Keratinocyte (primary cell): ENCODE data around the gene INHBE. TPM values are rescaled to one million over a fixed set of nuclear protein-coding genes. Genes with fewer than 3 reads are reported as not detected.

Experiments used
- DNase-seq: peaks from one replicate; pipeline ENCODE4 v3.0.0-alpha.2; 2011; ENCODE audit warnings: low read depth, missing footprints, low spot score
- FAIRE-seq: peaks from 2 replicates; lab custom pipeline; 2011; peaks lifted over from hg19 to GRCh38; lab: Jason Lieb, UNC
- H2AFZ ChIP-seq: 2 replicates; pipeline ENCODE4 v1.6.0; 2012; ENCODE audit warnings: low read length, control low read depth, inconsistent platforms; ENCODE audit not compliant: control insufficient read depth
- H3K27ac ChIP-seq: 2 replicates; pipeline ENCODE4 v1.5.1; 2011; ENCODE audit warnings: low read length; ENCODE audit not compliant: control insufficient read depth, insufficient read depth
- H3K27me3 ChIP-seq: 3 replicates; pipeline ENCODE4 v1.6.0; 2011; ENCODE audit warnings: low read length; ENCODE audit not compliant: control insufficient read depth, insufficient read depth; ENCODE audit errors: extremely low read depth
- H3K36me3 ChIP-seq, 2 experiments: 2 replicates in 1 of 2; 3 replicates in 1 of 2; pipeline ENCODE4 v1.5.1; 2011; ENCODE audit warnings: low read length in 2 of 2, mild to moderate bottlenecking in 1 of 2; ENCODE audit not compliant: control insufficient read depth in 2 of 2, insufficient read depth in 2 of 2; ENCODE audit errors: extremely low read depth in 1 of 2
- H3K4me1 ChIP-seq: 3 replicates; pipeline ENCODE4 v1.5.1; 2011; ENCODE audit warnings: low read length; ENCODE audit not compliant: control insufficient read depth, insufficient read depth; ENCODE audit errors: extremely low read depth
- H3K4me2 ChIP-seq: 3 replicates; pipeline ENCODE4 v1.6.0; 2011; ENCODE audit warnings: low read depth, low read length; ENCODE audit not compliant: control insufficient read depth, insufficient read depth; ENCODE audit errors: extremely low read depth
- H3K4me3 ChIP-seq, 3 experiments: fragments of 200-600 bp in 1 of 3; sonication (generic) in 1 of 3; 2 replicates in 2 of 3; 3 replicates in 1 of 3; pipeline ENCODE4 v1.5.1; 2011 to 2016; ENCODE audit warnings: low read length in 3 of 3, mild to moderate bottlenecking in 3 of 3, control low read depth in 2 of 3, inconsistent platforms in 1 of 3, low read depth in 1 of 3, mixed read lengths in 1 of 3, mixed run types in 1 of 3, moderate library complexity in 1 of 3; ENCODE audit not compliant: control insufficient read depth in 2 of 3, insufficient read depth in 2 of 3; ENCODE audit errors: extremely low read depth in 1 of 3
- H3K79me2 ChIP-seq: 2 replicates; pipeline ENCODE4 v1.6.0; 2012; ENCODE audit warnings: low read length; ENCODE audit not compliant: control insufficient read depth, insufficient read depth
- H3K9ac ChIP-seq: 3 replicates; pipeline ENCODE4 v1.6.0; 2011; ENCODE audit warnings: low read length; ENCODE audit not compliant: control insufficient read depth, insufficient read depth; ENCODE audit errors: extremely low read depth
- H3K9me1 ChIP-seq: 3 replicates; pipeline ENCODE4 v1.6.0; 2011; ENCODE audit warnings: low read length; ENCODE audit not compliant: control insufficient read depth, insufficient read depth; ENCODE audit errors: extremely low read depth
- H3K9me3 ChIP-seq: 2 replicates; pipeline ENCODE4 v1.5.1; 2012; ENCODE audit warnings: low read depth, low read length; ENCODE audit not compliant: control insufficient read depth
- H4K20me1 ChIP-seq: 3 replicates; pipeline ENCODE4 v1.6.0; 2011; ENCODE audit warnings: low read length; ENCODE audit not compliant: control insufficient read depth, insufficient read depth; ENCODE audit errors: extremely low read depth
- EZH2 ChIP-seq: IDR thresholded peaks from one replicate; pipeline ENCODE4 v1.6.1; 2012; ENCODE audit warnings: inconsistent platforms, mild to moderate bottlenecking, low read length, moderate library complexity
- dilution Hi-C: fragments of 300-500 bp; cut with MboI; formaldehyde crosslinking; loops from one replicate; pipeline ENCODE4 v1.7.0; 2020; ENCODE audit warnings: low sequenced_read_pairs; ENCODE audit not compliant: extremely low pct_ligation_motif_present
- polyA plus RNA-seq, 5 experiments: library from polyadenylated mRNA; depleted of rRNA in 3 of 5; stranded (reverse) in 3 of 5; stranded (forward) in 1 of 5; unstranded in 1 of 5; fragments of >200 nt; gene quantifications; 1 replicate in 1 of 5; 2 replicates in 3 of 5; 3 replicates in 1 of 5; pipeline versions ENCODE4 v1.2.1 to v1.2.3, GENCODE V29; 2011 to 2012; ENCODE audit warnings: missing spikeins in 2 of 5, low read depth in 1 of 5, low replicate concordance in 1 of 5
- TF ChIP-seq, protein P1 (sequence below), 3 experiments: IDR thresholded peaks in 1 of 3; conservative IDR thresholded peaks in 1 of 3; optimal IDR thresholded peaks in 1 of 3; 2 replicates in 2 of 3; 3 replicates in 1 of 3; pipeline versions ENCODE3 to v1.5.1; 2011; ENCODE audit warnings: low read length in 3 of 3, mild to moderate bottlenecking in 3 of 3, moderate library complexity in 2 of 3, control low read depth in 1 of 3, inconsistent platforms in 1 of 3; ENCODE audit not compliant: insufficient read depth in 2 of 3; ENCODE audit errors: extremely low read depth in 1 of 3

INHBE gene
- polyA plus RNA-seq, 1 donor (not counting 4 experiments of a cell fraction or from before 2014, with no cell fraction given) = not detected

DNA sequence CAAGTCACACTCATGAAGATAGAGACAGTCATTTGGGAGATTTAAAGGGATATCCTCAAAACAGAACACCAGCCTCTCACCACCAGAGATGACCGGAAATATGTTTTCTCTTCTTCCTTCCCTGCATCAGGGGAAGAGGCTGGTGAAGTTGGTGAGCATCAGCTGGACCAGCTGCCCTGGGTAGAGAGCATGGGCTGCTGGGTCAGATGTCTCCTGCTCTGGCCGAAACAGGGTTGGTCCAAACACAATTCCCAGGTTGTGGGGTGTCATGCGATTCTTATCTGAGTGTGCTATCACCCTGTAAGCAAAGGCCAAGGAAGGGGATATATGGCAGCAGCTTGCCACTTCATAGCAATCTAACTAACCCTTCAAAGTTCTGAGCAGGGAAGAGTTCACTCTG lies 17.3 kb downstream of the INHBE start:
- H3K27me3 ChIP-seq = peaks cover 87% of the 10 kb centered on the region
- H3K79me2 ChIP-seq = no peaks in the 10 kb centered on the region
- H3K9ac ChIP-seq = no peak overlapping the region
- H4K20me1 ChIP-seq = no peaks in the 10 kb centered on the region
- H3K36me3 ChIP-seq = no peaks in the 10 kb centered on the region
- H3K4me3 ChIP-seq = no peak overlapping the region
- no peak for TF ChIP-seq EZH2
- TF ChIP-seq, protein P1, sequence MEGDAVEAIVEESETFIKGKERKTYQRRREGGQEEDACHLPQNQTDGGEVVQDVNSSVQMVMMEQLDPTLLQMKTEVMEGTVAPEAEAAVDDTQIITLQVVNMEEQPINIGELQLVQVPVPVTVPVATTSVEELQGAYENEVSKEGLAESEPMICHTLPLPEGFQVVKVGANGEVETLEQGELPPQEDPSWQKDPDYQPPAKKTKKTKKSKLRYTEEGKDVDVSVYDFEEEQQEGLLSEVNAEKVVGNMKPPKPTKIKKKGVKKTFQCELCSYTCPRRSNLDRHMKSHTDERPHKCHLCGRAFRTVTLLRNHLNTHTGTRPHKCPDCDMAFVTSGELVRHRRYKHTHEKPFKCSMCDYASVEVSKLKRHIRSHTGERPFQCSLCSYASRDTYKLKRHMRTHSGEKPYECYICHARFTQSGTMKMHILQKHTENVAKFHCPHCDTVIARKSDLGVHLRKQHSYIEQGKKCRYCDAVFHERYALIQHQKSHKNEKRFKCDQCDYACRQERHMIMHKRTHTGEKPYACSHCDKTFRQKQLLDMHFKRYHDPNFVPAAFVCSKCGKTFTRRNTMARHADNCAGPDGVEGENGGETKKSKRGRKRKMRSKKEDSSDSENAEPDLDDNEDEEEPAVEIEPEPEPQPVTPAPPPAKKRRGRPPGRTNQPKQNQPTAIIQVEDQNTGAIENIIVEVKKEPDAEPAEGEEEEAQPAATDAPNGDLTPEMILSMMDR (optimal IDR thresholded peaks at IDR 0.05 in 1 of 3, IDR thresholded peaks at IDR 0.05 in 1 of 3, conservative IDR thresholded peaks at IDR 0.05 in 1 of 3; ENCODE audit: extremely low read depth in 1 of 3, insufficient read depth in 2 of 3, low read length in 3 of 3) = no peak
- no peak overlapping the region for H3K27ac ChIP-seq
- FAIRE-seq (no peak), DNase-seq (no peak)
- no peak overlapping the region for H3K4me2 ChIP-seq
- peaks cover 3% of the 10 kb centered on the region for H3K4me1 ChIP-seq
- H3K9me3 ChIP-seq = no peaks in the 10 kb centered on the region
- dilution Hi-C loops = no loop called here
- no peak overlapping the region for H2AFZ ChIP-seq
- H3K9me1 ChIP-seq = no peaks in the 10 kb centered on the region

GRCh38 chr12:57473392-57473791 lies 18.3 kb downstream of the INHBE start:
- no peaks in the 10 kb centered on the region for H3K9me3 ChIP-seq
- no peak for DNase-seq
- no peak overlapping the region for H2AFZ ChIP-seq
- peaks cover 3% of the 10 kb centered on the region for H3K4me1 ChIP-seq
- no peaks in the 10 kb centered on the region for H4K20me1 ChIP-seq
- no peak for FAIRE-seq
- no peaks in the 10 kb centered on the region for H3K36me3 ChIP-seq
- H3K4me2 ChIP-seq = no peak overlapping the region
- no peak overlapping the region for H3K4me3 ChIP-seq
- dilution Hi-C loops = no loop called here
- no peak for TF ChIP-seq EZH2
- TF ChIP-seq, protein P1 (optimal IDR thresholded peaks at IDR 0.05 in 1 of 3, IDR thresholded peaks at IDR 0.05 in 1 of 3, conservative IDR thresholded peaks at IDR 0.05 in 1 of 3; ENCODE audit: extremely low read depth in 1 of 3, insufficient read depth in 2 of 3, low read length in 3 of 3) = no peak
- no peak overlapping the region for H3K27ac ChIP-seq
- H3K9ac ChIP-seq = no peak overlapping the region
- no peaks in the 10 kb centered on the region for H3K9me1 ChIP-seq
- no peaks in the 10 kb centered on the region for H3K79me2 ChIP-seq
- H3K27me3 ChIP-seq = peaks cover 89% of the 10 kb centered on the region
